ENCODE results near the gene DPF3. TPM values are rescaled to one million over a fixed set of nuclear protein-coding genes. Genes with fewer than 3 reads are reported as not detected.

DPF3 gene
- total RNA-seq, 1 experiment from 2014 or later: 0.31 TPM

DNA sequence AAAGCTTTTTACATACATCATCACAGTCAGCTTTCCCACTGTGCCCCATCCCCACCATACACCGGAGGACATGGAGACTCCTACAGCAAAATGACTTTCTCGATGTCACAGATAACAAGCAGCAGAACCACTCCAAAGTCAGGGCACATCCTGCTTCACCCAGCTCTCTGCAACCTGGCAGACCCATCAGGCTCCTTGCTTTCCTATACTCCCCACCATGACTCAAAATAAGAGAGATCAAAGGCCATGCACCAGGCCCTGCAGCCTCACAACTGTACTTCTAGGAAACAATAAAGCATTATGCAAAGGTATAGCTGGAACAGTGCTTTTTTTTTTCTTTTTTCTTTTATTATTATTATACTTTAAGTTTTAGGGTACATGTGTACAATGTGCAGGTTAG is 187.4 kb downstream of the DPF3 start:
- no peak for DNase-seq (ENCODE audit: low spot score)
- Mint-ChIP-seq H3K4me3 (no peak overlapping the region), H3K27ac (no peak overlapping the region), H3K36me3 (no peaks in the 10 kb centered on the region), H3K9me3 (peaks cover 13% of the 10 kb centered on the region), H3K27me3 (ENCODE audit: low read depth) (no peaks in the 10 kb centered on the region), H3K4me1 (peaks cover 24% of the 10 kb centered on the region)
- no peak for ATAC-seq
- TF ChIP-seq, protein P1, sequence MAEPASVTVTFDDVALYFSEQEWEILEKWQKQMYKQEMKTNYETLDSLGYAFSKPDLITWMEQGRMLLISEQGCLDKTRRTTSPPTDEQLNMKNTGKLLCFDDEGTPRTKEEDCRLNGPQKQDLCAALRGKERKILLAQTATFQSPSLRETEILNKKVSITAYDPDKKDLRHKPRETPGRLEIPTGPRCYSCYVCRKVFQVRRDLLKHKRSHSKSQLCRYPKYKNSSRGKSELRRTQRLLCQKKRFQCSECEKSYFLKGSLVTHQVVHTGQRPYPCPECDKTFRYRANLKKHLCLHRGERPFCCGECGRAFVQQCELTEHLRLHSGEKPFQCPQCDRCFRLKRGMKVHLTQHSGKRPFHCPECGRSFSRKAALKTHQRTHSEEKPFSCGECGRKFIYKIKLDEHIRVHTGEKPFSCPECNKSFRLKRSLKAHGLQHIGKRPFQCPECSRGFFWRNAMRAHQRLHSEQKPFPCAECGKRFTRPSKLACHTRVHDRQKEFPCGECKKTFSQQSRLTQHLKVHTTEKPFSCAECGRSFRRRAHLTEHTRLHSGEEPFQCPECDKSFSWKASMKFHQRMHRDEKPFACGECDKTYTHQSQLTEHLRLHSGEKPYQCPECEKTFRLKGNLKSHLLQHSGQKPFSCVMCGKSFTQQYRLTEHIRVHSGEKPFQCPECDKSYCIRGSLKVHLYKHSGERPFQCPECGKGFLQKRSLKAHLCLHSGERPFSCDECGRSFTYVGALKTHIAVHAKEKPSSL (CRISPR knock-in tag; conservative IDR thresholded peaks at IDR 0.05): no peak
- TF ChIP-seq ZNF671 (CRISPR knock-in tag; IDR thresholded peaks at IDR 0.05) (no peak), ATF1 (CRISPR knock-in tag; IDR thresholded peaks at IDR 0.05) (no peak), EMX1 (CRISPR knock-in tag; IDR thresholded peaks at IDR 0.05) (no peak), MXD4 (CRISPR knock-in tag; IDR thresholded peaks at IDR 0.05; ENCODE audit: borderline replicate concordance) (no peak), TP53 (CRISPR knock-in tag; IDR thresholded peaks at IDR 0.05) (no peak), IRF2 (CRISPR knock-in tag; IDR thresholded peaks at IDR 0.05; ENCODE audit: borderline replicate concordance, low read depth) (no peak), CREB1 (CRISPR knock-in tag; IDR thresholded peaks at IDR 0.05) (no peak), NFYB (CRISPR knock-in tag; conservative IDR thresholded peaks at IDR 0.05; ENCODE audit: low read depth) (no peak), NR1H2 (CRISPR knock-in tag; IDR thresholded peaks at IDR 0.05) (no peak), HMGA2 (CRISPR knock-in tag; IDR thresholded peaks at IDR 0.05) (no peak), TEAD1 (CRISPR knock-in tag; IDR thresholded peaks at IDR 0.05) (no peak), KAT7 (CRISPR knock-in tag; IDR thresholded peaks at IDR 0.05; ENCODE audit: borderline replicate concordance) (no peak)
- TF ChIP-seq, protein P2, sequence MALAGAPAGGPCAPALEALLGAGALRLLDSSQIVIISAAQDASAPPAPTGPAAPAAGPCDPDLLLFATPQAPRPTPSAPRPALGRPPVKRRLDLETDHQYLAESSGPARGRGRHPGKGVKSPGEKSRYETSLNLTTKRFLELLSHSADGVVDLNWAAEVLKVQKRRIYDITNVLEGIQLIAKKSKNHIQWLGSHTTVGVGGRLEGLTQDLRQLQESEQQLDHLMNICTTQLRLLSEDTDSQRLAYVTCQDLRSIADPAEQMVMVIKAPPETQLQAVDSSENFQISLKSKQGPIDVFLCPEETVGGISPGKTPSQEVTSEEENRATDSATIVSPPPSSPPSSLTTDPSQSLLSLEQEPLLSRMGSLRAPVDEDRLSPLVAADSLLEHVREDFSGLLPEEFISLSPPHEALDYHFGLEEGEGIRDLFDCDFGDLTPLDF (CRISPR knock-in tag; IDR thresholded peaks at IDR 0.05): no peak
- TF ChIP-seq, protein P3, sequence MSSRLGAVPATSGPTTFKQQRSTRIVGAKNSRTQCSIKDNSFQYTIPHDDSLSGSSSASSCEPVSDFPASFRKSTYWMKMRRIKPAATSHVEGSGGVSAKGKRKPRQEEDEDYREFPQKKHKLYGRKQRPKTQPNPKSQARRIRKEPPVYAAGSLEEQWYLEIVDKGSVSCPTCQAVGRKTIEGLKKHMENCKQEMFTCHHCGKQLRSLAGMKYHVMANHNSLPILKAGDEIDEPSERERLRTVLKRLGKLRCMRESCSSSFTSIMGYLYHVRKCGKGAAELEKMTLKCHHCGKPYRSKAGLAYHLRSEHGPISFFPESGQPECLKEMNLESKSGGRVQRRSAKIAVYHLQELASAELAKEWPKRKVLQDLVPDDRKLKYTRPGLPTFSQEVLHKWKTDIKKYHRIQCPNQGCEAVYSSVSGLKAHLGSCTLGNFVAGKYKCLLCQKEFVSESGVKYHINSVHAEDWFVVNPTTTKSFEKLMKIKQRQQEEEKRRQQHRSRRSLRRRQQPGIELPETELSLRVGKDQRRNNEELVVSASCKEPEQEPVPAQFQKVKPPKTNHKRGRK (CRISPR knock-in tag; IDR thresholded peaks at IDR 0.05; ENCODE audit: borderline replicate concordance): no peak
- TF ChIP-seq, protein P4, sequence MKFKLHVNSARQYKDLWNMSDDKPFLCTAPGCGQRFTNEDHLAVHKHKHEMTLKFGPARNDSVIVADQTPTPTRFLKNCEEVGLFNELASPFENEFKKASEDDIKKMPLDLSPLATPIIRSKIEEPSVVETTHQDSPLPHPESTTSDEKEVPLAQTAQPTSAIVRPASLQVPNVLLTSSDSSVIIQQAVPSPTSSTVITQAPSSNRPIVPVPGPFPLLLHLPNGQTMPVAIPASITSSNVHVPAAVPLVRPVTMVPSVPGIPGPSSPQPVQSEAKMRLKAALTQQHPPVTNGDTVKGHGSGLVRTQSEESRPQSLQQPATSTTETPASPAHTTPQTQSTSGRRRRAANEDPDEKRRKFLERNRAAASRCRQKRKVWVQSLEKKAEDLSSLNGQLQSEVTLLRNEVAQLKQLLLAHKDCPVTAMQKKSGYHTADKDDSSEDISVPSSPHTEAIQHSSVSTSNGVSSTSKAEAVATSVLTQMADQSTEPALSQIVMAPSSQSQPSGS (CRISPR knock-in tag; IDR thresholded peaks at IDR 0.05; ENCODE audit: borderline replicate concordance, low read depth): no peak
- TF ChIP-seq, protein P5, sequence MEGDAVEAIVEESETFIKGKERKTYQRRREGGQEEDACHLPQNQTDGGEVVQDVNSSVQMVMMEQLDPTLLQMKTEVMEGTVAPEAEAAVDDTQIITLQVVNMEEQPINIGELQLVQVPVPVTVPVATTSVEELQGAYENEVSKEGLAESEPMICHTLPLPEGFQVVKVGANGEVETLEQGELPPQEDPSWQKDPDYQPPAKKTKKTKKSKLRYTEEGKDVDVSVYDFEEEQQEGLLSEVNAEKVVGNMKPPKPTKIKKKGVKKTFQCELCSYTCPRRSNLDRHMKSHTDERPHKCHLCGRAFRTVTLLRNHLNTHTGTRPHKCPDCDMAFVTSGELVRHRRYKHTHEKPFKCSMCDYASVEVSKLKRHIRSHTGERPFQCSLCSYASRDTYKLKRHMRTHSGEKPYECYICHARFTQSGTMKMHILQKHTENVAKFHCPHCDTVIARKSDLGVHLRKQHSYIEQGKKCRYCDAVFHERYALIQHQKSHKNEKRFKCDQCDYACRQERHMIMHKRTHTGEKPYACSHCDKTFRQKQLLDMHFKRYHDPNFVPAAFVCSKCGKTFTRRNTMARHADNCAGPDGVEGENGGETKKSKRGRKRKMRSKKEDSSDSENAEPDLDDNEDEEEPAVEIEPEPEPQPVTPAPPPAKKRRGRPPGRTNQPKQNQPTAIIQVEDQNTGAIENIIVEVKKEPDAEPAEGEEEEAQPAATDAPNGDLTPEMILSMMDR (IDR thresholded peaks at IDR 0.05): no peak
- ChIA-PET CTCF (no interaction called here), POLR2A (no interaction called here)

DNA sequence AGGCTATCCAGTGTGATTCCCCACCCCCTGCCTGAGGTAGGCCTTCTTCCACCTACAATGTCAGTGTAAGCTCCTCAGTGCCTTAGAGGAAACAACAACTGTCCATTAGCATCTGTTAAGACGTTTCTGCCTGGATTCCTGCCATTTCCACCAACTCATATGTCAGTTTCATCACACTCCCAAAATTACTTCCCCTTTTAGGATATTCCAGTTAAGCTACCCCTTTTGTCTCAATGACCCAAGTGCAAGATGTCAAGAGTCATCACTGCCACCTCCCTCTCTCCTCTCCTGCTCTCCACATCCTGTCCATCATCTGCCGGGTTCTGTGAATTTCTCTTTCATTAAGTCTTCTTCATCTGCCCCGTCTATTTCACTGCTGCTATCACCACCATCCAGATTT is 189.4 kb downstream of the DPF3 start:
- ATAC-seq: no peak
- CTCF ChIA-PET: interaction anchor here (0.5 to 1.6 kb wide), 6 partner anchors 20 to 244 kb away, joined by 3 to 4 read pairs (median 4); partner anchors contain the start of gene DPF3
- Mint-ChIP-seq H3K4me1 (peaks cover 39% of the 10 kb centered on the region), H3K36me3 (no peaks in the 10 kb centered on the region), H3K4me3 (no peak overlapping the region), H3K27me3 (ENCODE audit: low read depth) (no peaks in the 10 kb centered on the region; the same call in 1 of the 2 replicates), H3K9me3 (peaks cover 13% of the 10 kb centered on the region), H3K27ac (no peak overlapping the region)
- POLR2A ChIA-PET: no interaction called here
- no peak for DNase-seq (ENCODE audit: low spot score)
- TF ChIP-seq OVOL2 (CRISPR knock-in tag; IDR thresholded peaks at IDR 0.05; ENCODE audit: borderline replicate concordance) (no peak), GABPB1 (CRISPR knock-in tag; IDR thresholded peaks at IDR 0.05) (no peak), IRF2 (CRISPR knock-in tag; IDR thresholded peaks at IDR 0.05; ENCODE audit: borderline replicate concordance, low read depth) (no peak), RELA (CRISPR knock-in tag; IDR thresholded peaks at IDR 0.05; ENCODE audit: borderline replicate concordance) (no peak)
